ENCODE results near the gene TOGARAM2.

- TF ChIP-seq ZNF274 (IDR thresholded peaks at IDR 0.05; ENCODE audit: low read depth, low read length) (no peak), SUZ12 (IDR thresholded peaks at IDR 0.05; ENCODE audit: extremely low read depth, insufficient read depth, insufficient read length) (no peak), YY1 (IDR thresholded peaks at IDR 0.05; ENCODE audit: insufficient read depth, insufficient read length) (no peak)
These were observed 18.6 kb upstream of the TOGARAM2 start for GRCh38 chr2:28962505-28962904.
